ENCODE data around the gene BBOF1. TPM values are rescaled to one million over a fixed set of nuclear protein-coding genes. Genes with fewer than 3 reads are reported as not detected.

BBOF1 gene
- total and polyA plus RNA-seq, 2 of the 4 experiments (the other 2 are of a cell fraction) = 1.6 TPM

DNA sequence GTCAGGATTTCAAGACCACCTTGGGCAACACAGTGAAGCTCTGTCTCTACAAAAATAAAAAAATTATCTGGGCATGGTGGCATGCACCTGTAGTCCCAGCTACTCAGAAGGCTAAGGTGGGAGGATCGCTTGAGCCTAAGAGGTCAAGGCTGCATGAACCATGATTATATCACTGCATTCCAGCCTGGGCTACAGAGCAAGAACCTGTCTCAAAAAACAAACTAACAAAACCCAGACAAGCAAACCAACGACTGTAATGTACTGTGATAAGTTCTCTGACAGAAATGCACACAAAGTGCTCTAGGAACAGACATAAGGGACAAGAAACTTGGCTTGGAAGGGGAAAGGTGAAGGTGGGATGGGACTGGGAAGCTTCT is 22.4 kb upstream of the BBOF1 start:
- H4K20me1 ChIP-seq (ENCODE audit: insufficient read depth, low read length) = no peaks in the 10 kb centered on the region
- no peak overlapping the region for H2AK5ac ChIP-seq (ENCODE audit: low read depth, low read length)
- H3K23ac ChIP-seq (ENCODE audit: low read depth, low read length) = no peak overlapping the region
- no peak overlapping the region for H3K9ac ChIP-seq (ENCODE audit: low read depth, low read length)
- no peak overlapping the region for H2BK5ac ChIP-seq (ENCODE audit: low read depth, low read length, poor library complexity, severe bottlenecking)
- H3K14ac ChIP-seq (replicated peaks; ENCODE audit: low read depth, low read length) = no peak overlapping the region
- ATAC-seq (ENCODE audit: low read depth) (no peak), DNase-seq (no peak)
- no peak overlapping the region for H2BK20ac ChIP-seq (ENCODE audit: low read depth, low read length)
- no peak overlapping the region for H3K4me3 ChIP-seq (ENCODE audit: insufficient read depth, low read depth, low read length)
- intact Hi-C loops (cut with micrococcal nuclease) = no loop called here
- dilution Hi-C loops (cut with HindIII; ENCODE audit: low sequenced_read_pairs, unreplicated experiment) = no loop called here
- H4K5ac ChIP-seq (ENCODE audit: low read depth, low read length) = no peak overlapping the region
- no TSS peak for BruUV-seq (replicated peaks)
- no CpG with 5 or more reads among the region's 2 CpGs for WGBS, 2 experiments (ENCODE audit: extremely low coverage in 2 of 2, insufficient read length in 1 of 2)
- no peak overlapping the region for H2AK9ac ChIP-seq (replicated peaks; ENCODE audit: low read depth, low read length, poor library complexity)
- no peaks in the 10 kb centered on the region for H3K9me3 ChIP-seq (ENCODE audit: control insufficient read depth, insufficient read depth, low read length)
- no peak for TF ChIP-seq MAZ (IDR thresholded peaks at IDR 0.05; ENCODE audit: borderline replicate concordance, low read depth, low read length)
- H4K91ac ChIP-seq (ENCODE audit: insufficient read depth, low read depth, low read length) = no peak overlapping the region
- 0 out of 2 replicates have a peak, but pooled peaks cover 3% of the 10 kb centered on the region for H3K36me3 ChIP-seq (ENCODE audit: control insufficient read depth, insufficient read depth, low read length)
- H4K8ac ChIP-seq (ENCODE audit: low read depth in 2 of 2, low read length in 2 of 2) = no peak overlapping the region
- H3K4ac ChIP-seq (ENCODE audit: low read depth, low read length) = no peak overlapping the region
- H2BK15ac ChIP-seq (ENCODE audit: low read depth, low read length) = no peak overlapping the region
- H3K27ac ChIP-seq (ENCODE audit: insufficient read depth, low read length) = no peak overlapping the region
- H3K18ac ChIP-seq (ENCODE audit: low read depth, low read length) = no peak overlapping the region
- H2AFZ ChIP-seq (replicated peaks; ENCODE audit: low read length, poor library complexity) = no peak overlapping the region
- ChIA-PET POLR2A (ENCODE audit: unreplicated experiment) (no interaction called here), CTCF (no interaction called here)
- H3K27me3 ChIP-seq (ENCODE audit: control insufficient read depth, insufficient read depth, low read length) = no peaks in the 10 kb centered on the region
- in situ Hi-C loops (cut with MboI; ENCODE audit: low sequenced_read_pairs) = no loop called here
- no peaks in the 10 kb centered on the region for H3K4me1 ChIP-seq (ENCODE audit: control insufficient read depth, insufficient read depth, low read length)
- no peak overlapping the region for H3K4me2 ChIP-seq (ENCODE audit: low read depth, low read length)
- no peak overlapping the region for H3K56ac ChIP-seq (ENCODE audit: extremely low read depth, insufficient read depth, low read length)
- no peak overlapping the region for H2BK120ac ChIP-seq (ENCODE audit: low read depth, low read length)
- H3K79me1 ChIP-seq (ENCODE audit: low read depth in 1 of 2, low read length in 2 of 2) = no peaks in the 10 kb centered on the region
- H3K9me1 ChIP-seq (ENCODE audit: insufficient read depth, low read length) = no peaks in the 10 kb centered on the region
